ENCODE measurements around the gene CXCL3.

DNA sequence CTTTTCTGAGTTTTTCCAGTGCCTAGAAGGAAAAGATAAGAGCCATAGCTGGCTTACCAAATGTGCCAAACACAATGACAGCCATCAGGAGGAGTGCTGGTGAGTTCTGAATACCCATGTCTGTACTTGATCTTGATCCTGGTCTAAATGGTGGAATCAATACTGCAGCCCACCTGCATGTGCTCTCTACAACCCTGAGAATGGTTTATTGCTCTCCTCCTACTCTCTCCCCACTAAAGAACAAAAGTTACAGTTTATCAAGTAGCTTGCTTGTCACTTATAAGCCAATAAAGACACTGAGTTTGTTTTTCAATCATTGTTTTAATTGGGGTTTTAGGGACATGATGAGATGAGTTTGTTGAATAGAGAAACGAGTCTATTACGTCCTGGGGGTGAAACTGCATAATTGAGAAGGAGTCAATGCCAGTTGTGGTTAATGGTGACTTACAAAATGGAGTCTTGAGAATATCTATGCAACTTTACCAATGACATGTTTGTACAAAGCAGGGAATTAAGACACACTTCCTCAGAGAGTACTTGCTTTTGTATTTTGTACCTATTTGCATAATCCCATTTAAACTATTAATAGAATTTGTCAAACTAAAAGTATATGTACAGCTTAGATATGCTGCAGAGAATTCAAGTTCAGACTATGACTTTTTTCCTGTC, 20.8 kb upstream of the CXCL3 start:
- TF ChIP-seq, protein P1, sequence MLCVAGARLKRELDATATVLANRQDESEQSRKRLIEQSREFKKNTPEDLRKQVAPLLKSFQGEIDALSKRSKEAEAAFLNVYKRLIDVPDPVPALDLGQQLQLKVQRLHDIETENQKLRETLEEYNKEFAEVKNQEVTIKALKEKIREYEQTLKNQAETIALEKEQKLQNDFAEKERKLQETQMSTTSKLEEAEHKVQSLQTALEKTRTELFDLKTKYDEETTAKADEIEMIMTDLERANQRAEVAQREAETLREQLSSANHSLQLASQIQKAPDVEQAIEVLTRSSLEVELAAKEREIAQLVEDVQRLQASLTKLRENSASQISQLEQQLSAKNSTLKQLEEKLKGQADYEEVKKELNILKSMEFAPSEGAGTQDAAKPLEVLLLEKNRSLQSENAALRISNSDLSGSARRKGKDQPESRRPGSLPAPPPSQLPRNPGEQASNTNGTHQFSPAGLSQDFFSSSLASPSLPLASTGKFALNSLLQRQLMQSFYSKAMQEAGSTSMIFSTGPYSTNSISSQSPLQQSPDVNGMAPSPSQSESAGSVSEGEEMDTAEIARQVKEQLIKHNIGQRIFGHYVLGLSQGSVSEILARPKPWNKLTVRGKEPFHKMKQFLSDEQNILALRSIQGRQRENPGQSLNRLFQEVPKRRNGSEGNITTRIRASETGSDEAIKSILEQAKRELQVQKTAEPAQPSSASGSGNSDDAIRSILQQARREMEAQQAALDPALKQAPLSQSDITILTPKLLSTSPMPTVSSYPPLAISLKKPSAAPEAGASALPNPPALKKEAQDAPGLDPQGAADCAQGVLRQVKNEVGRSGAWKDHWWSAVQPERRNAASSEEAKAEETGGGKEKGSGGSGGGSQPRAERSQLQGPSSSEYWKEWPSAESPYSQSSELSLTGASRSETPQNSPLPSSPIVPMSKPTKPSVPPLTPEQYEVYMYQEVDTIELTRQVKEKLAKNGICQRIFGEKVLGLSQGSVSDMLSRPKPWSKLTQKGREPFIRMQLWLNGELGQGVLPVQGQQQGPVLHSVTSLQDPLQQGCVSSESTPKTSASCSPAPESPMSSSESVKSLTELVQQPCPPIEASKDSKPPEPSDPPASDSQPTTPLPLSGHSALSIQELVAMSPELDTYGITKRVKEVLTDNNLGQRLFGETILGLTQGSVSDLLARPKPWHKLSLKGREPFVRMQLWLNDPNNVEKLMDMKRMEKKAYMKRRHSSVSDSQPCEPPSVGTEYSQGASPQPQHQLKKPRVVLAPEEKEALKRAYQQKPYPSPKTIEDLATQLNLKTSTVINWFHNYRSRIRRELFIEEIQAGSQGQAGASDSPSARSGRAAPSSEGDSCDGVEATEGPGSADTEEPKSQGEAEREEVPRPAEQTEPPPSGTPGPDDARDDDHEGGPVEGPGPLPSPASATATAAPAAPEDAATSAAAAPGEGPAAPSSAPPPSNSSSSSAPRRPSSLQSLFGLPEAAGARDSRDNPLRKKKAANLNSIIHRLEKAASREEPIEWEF (IDR thresholded peaks at IDR 0.05; ENCODE audit: insufficient replicate concordance, low read depth, low read length), result no peak
- TF ChIP-seq, protein P2, sequence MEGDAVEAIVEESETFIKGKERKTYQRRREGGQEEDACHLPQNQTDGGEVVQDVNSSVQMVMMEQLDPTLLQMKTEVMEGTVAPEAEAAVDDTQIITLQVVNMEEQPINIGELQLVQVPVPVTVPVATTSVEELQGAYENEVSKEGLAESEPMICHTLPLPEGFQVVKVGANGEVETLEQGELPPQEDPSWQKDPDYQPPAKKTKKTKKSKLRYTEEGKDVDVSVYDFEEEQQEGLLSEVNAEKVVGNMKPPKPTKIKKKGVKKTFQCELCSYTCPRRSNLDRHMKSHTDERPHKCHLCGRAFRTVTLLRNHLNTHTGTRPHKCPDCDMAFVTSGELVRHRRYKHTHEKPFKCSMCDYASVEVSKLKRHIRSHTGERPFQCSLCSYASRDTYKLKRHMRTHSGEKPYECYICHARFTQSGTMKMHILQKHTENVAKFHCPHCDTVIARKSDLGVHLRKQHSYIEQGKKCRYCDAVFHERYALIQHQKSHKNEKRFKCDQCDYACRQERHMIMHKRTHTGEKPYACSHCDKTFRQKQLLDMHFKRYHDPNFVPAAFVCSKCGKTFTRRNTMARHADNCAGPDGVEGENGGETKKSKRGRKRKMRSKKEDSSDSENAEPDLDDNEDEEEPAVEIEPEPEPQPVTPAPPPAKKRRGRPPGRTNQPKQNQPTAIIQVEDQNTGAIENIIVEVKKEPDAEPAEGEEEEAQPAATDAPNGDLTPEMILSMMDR (IDR thresholded peaks at IDR 0.05 in 2 of 3, conservative IDR thresholded peaks at IDR 0.05 in 1 of 3; ENCODE audit: control insufficient read depth in 2 of 3, extremely low read depth in 1 of 3, insufficient read depth in 1 of 3, low read depth in 3 of 3, low read length in 3 of 3), result no peak
- no peak for TF ChIP-seq SP1 (IDR thresholded peaks at IDR 0.05; ENCODE audit: low read depth, low read length)
- TF ChIP-seq POLR2A (IDR thresholded peaks at IDR 0.05; ENCODE audit: low read depth, low read length), result no peak
- no peak for TF ChIP-seq FOXM1 (IDR thresholded peaks at IDR 0.05; ENCODE audit: low read depth, low read length)
- no peak for TF ChIP-seq POLR2AphosphoS5 (IDR thresholded peaks at IDR 0.05; ENCODE audit: low read length)
- TF ChIP-seq EP300 (IDR thresholded peaks at IDR 0.05; ENCODE audit: borderline replicate concordance in 1 of 2, control insufficient read depth in 1 of 2, low read depth in 2 of 2, low read length in 2 of 2), result no peak
- TF ChIP-seq TAF1 (IDR thresholded peaks at IDR 0.05; ENCODE audit: borderline replicate concordance, low read depth, low read length), result no peak
- no peak for TF ChIP-seq ESRRA (IDR thresholded peaks at IDR 0.05; ENCODE audit: low read length)
- TF ChIP-seq, protein P3, sequence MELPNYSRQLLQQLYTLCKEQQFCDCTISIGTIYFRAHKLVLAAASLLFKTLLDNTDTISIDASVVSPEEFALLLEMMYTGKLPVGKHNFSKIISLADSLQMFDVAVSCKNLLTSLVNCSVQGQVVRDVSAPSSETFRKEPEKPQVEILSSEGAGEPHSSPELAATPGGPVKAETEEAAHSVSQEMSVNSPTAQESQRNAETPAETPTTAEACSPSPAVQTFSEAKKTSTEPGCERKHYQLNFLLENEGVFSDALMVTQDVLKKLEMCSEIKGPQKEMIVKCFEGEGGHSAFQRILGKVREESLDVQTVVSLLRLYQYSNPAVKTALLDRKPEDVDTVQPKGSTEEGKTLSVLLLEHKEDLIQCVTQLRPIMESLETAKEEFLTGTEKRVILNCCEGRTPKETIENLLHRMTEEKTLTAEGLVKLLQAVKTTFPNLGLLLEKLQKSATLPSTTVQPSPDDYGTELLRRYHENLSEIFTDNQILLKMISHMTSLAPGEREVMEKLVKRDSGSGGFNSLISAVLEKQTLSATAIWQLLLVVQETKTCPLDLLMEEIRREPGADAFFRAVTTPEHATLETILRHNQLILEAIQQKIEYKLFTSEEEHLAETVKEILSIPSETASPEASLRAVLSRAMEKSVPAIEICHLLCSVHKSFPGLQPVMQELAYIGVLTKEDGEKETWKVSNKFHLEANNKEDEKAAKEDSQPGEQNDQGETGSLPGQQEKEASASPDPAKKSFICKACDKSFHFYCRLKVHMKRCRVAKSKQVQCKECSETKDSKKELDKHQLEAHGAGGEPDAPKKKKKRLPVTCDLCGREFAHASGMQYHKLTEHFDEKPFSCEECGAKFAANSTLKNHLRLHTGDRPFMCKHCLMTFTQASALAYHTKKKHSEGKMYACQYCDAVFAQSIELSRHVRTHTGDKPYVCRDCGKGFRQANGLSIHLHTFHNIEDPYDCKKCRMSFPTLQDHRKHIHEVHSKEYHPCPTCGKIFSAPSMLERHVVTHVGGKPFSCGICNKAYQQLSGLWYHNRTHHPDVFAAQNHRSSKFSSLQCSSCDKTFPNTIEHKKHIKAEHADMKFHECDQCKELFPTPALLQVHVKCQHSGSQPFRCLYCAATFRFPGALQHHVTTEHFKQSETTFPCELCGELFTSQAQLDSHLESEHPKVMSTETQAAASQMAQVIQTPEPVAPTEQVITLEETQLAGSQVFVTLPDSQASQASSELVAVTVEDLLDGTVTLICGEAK (IDR thresholded peaks at IDR 0.05; ENCODE audit: borderline replicate concordance), result no peak
- TF ChIP-seq ETV6 (conservative IDR thresholded peaks at IDR 0.05 in 1 of 2, IDR thresholded peaks at IDR 0.05 in 1 of 2; ENCODE audit: borderline replicate concordance in 1 of 2, low read depth in 1 of 2), result no peak
- TF ChIP-seq EZH2 (IDR thresholded peaks at IDR 0.05; ENCODE audit: borderline replicate concordance, control insufficient read depth, low read depth, low read length), result no peak
- no peak for TF ChIP-seq FOXK2 (IDR thresholded peaks at IDR 0.05)
- TF ChIP-seq, protein P4, sequence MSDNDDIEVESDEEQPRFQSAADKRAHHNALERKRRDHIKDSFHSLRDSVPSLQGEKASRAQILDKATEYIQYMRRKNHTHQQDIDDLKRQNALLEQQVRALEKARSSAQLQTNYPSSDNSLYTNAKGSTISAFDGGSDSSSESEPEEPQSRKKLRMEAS (IDR thresholded peaks at IDR 0.05; ENCODE audit: low read depth, low read length), result no peak
